GM12892 (cell line): ENCODE data around the gene GTF2B.

Source experiments
- DNase-seq: peaks from one replicate; pipeline ENCODE4 v3.0.0; 2011; ENCODE audit not compliant: insufficient read length
- FAIRE-seq: peaks from 2 replicates; lab custom pipeline; 2011; peaks lifted over from hg19 to GRCh38; lab: Jason Lieb, UNC
- POLR2A ChIP-seq: IDR thresholded peaks from 2 replicates; pipeline ENCODE4 v1.6.1; 2011; ENCODE audit warnings: low read depth, low read length, control low read depth
- POLR2AphosphoS5 ChIP-seq: IDR thresholded peaks from 2 replicates; pipeline ENCODE4 v1.6.1; 2011; ENCODE audit warnings: low read depth, low read length, control low read depth
- TAF1 ChIP-seq: IDR thresholded peaks from 2 replicates; pipeline ENCODE4 v1.6.1; 2011; ENCODE audit warnings: low read depth, mild to moderate bottlenecking, control low read depth, low read length, borderline replicate concordance

Gene GTF2B

GRCh38 chr1:88803444-88803843 is 87.9 kb downstream of the GTF2B start:
- no peak for TF ChIP-seq TAF1
- no peak for TF ChIP-seq POLR2A
- TF ChIP-seq POLR2AphosphoS5: no peak
- DNase-seq (no peak), FAIRE-seq (no peak)

GRCh38 chr1:88802950-88803349 is 88.4 kb downstream of the GTF2B start:
- no peak for FAIRE-seq
- TF ChIP-seq POLR2AphosphoS5 (no peak), TAF1 (no peak), POLR2A (no peak)

More at GRCh38 chr1:88802950-88803349, 88.4 kb downstream of the GTF2B start:
- DNase-seq: no peak
